Fibroblast of skin of right biceps (primary cell): ENCODE data around the gene OR5K4.
"Not testable (repeated sequence)": the region's sequence is repeated elsewhere in the genome, so short reads cannot be mapped to it uniquely, and the experiment has no call there.

ENCODE experiments used
- DNase-seq: peaks from one replicate; pipeline ENCODE4 v3.0.0-alpha.2; 2013

OR5K4 gene

DNA sequence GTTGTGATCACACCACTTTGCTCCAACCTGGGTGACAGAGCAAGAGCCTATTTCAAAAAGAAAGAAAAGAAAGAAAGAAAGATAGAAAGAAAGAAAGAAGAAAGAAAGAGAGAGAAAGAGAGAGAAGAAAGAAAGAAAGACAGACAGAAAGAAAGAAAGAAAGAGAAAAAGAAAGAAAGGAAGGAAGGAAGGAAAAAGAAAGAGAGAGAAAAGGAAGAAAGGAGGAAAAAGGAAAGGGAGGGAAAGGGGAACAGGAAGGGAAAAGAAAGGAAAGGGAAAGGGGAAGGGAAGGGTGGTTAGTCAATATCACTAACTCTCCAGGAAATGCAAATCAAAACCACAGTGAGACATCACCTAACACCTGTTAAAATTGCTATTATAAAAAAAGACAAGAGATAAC lies 18.2 kb downstream of the OR5K4 start:
- no peak for DNase-seq

DNA sequence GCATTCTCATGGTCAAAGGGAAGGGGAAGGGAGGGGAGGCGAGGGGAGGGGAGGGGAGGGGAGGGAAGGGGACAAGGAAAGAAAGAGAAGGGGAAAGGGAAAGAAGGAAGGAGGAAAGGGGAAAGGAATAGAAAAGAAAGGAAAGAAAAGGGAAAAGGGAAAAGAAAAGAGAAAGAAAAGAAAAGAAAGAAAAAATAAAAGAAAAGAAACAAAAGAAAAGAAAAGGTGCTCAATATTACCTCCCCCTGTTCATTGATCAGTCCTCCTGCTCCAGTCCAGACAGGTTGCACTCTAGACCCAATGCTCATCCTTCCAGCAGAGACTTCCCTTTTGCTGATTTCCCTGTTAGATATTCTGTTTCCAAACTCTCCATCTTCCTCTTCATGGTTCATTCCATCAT lies 18.8 kb downstream of the OR5K4 start:
- no peak for DNase-seq

DNA sequence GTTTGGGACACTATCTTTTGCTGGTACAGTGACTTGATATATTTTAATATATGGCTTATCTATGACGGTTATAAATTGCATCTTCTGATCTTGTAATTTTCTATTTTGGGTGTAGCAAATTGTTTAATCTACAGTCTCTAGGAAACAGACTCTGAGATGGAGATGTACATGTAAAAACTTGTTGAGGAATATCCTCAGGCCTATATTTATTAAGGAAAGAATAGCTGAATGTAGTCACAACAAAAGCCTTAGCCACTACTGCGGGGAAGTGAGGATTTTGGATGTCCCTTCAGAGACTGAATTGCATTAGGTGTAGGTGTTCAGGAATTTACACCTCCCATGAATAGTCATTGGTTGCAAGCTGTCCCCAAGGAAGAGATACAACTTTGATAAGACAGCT lies 23.0 kb downstream of the OR5K4 start:
- DNase-seq: no peak

DNA sequence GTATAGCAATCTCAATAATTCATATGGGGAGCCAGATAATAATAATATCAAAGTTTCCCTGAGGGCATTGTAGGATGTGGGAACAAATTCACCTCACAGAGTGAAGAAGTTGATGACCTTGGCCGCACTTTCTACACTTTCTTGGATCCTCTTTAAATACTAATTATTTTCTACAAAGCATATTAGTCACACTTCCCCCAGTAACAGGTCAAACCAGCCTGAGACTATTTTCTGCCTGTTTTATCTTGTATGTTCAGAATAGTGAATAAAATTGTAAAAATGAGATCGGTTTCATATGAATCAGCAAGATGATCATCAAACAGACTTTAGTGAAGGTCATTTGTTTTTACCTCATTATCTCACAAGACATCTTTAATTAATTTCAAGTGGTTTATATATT lies 34.5 kb downstream of the OR5K4 start:
- DNase-seq: no peak

DNA sequence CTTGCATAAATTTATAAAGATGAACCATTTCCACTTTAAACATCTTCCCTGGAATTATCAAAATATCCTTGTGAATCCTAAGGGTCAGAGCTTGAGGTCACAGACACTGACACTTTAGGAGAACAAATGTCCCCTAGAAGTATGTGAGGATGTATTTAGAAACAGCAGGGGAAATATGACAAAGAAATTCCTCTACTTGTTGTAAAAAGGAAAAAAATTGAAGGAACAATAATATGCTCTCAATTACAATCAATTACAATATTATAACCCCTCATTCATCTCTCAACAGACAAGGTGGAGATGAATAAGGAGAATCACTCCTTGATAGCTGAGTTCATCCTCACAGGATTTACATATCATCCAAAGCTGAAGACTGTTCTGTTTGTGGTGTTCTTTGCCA lies 36.7 kb downstream of the OR5K4 start, which contains the start of gene OR5K3:
Gene OR5K3 (plus strand): TSS at position 301 of the 400 bp plus-strand sequence. CDS start 0 bp downstream, at position 301.
- no peak for DNase-seq

DNA sequence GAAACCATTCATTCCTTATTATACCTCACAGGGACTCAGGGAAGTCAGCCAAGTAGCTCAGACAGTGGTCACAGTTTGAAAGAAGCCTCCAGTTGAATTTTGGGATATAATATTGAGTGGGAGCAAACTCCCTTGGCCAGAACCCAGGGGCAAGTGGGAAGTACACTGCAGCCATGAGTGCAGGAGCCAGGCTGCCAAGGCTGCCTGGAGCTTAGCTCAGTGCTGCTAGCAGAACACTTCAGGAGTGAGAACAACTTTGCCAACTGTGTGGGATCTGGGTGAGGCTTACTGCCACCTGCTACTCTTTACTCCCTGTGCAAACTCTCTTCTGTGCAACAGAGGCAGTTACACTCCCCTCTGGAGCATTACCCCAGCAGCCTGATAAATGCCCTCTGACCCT lies 41.4 kb downstream of the OR5K4 start:
- DNase-seq: no peak

DNA sequence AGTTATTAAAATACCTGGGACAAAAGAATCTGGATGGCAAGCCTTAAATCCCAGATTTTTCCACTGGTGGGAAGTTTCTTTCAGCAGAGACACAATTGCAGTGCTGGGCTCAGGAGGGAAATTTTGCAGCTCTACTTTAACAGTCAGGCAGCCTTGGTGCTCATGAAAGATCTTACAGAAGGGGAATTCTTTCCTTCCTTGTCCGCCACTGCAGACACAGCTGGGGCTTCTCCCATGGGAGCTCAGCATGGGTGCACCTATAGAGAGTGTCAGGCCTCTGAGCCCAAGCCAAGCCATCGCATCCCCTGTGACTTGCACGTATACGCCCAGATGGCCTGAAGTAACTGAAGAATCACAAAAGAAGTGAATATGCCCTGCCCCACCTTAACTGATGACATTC lies 42.8 kb downstream of the OR5K4 start:
- DNase-seq: not testable (repeated sequence)

DNA sequence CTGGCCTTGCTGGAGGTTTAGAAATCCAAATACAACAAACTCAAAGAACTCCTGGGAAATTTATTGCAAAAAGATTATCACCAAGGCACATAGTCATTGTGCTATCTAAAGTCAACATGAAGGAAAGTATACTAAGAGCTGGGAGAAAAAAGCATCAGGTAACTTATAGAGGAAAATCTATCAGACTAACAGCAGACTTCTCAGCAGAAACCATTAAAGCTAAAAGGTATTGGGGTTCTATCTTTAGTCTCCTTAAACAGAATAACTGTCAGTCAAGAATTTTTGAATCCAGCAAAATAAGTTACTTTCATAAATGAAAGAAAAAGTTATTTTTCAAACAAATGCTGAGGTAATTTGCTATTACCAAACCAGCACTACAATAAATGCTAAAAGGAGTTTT lies 44.9 kb downstream of the OR5K4 start:
- DNase-seq: no peak

DNA sequence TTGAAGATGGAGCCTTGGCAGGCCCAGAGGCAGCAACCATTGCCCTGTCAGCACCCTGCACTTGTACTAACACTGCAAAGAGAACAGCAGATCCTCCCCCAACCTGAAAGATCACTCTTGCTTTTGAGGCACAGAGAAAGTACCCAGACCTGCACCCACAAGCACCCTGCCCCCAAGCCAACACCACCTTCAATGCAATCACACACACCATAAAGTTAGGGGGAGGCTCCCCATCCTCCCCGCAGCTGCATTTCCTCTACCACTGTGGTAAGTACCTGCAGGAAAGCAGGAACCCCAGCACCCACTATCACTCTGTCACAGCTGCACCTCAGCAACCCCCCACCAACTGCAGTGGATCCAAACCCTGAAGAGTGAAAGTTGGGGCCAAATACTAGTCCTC lies 48.9 kb downstream of the OR5K4 start:
- DNase-seq: no peak

DNA sequence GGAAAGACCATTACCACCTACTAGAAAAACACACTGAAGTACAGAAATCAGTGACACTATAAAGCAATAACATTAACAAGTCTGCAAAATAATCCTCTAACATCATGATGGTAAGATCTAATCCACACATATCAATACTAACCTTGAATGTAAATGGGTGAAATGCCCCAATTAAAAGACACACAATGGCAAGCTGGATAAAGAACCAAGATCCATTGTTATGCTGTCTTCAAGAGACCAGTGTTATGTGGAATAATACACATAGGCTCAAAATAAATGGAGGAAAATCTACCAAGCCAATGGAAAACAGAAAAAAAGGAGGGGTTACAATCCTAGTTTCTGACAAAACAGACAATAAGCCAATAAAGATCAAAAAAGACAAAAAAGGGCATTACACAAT lies 50.4 kb downstream of the OR5K4 start:
- DNase-seq: no peak
